ENCODE data around the gene PACSIN1. TPM values are rescaled to one million over a fixed set of nuclear protein-coding genes. Genes with fewer than 3 reads are reported as not detected.
A peak's percentile ranks its signal among the peaks of the same experiment; 100 is the strongest.

The PACSIN1 gene
- total RNA-seq, 1 experiment from 2014 or later, result 7.0 TPM

DNA sequence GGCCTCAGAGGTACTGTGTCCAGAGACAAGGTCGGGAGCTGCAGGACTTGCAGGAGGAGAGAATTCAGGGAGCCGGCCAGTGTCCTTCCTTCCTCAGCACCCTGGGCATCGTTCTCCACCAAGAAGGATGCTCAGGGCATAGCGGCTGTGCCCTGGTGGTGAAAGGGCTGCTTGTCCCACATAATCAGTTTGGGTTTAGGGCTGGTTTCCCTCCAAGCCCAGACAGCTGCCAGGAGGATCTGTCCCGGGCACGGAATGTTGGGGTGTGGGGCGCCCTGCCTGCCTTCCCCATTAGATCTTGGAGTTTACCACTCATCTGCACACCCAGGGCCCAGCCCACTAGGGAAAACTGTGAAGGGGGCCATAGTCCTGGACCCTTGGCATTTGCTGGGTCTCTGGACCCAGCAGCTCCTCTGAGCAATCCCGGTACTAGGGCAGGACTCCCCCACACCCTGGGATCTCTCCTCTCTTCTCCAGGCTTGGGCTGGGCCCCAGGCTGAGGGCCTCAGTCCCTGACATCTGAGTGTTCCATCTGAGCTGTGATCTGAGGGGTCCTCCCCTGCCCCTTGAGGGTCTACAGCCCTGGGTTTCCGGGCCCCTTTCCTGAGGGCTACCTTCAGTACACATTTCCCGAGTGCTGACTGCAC, 108.9 kb downstream of the PACSIN1 start:
- Histone ChIP-seq H3K9me3 (ENCODE audit: control insufficient read depth, low read depth, low read length) (no peaks in the 10 kb centered on the region), H3T11ph (ENCODE audit: low read length) (no peak overlapping the region), H4K91ac (ENCODE audit: insufficient read length, low read depth, low read length) (no peak overlapping the region), H4K20me1 (ENCODE audit: control insufficient read depth, insufficient read depth, insufficient read length) (no peaks in the 10 kb centered on the region), H3K79me1 (ENCODE audit: insufficient read depth, low read depth, low read length, poor library complexity, severe bottlenecking) (no peaks in the 10 kb centered on the region), H2BK20ac (ENCODE audit: low read depth, low read length, poor library complexity, severe bottlenecking) (no peak overlapping the region), H3K56ac (ENCODE audit: insufficient read length, low read depth, low read length) (no peak overlapping the region), H2BK5ac (ENCODE audit: insufficient read length, low read length) (no peak overlapping the region), H3K14ac (ENCODE audit: insufficient read depth, low read length) (0 out of 2 replicates have a peak overlapping the region, but pooled peaks have one; percentile 1), H3K23ac (ENCODE audit: insufficient read length, low read depth, low read length) (no peak overlapping the region), H2BK15ac (ENCODE audit: low read depth, low read length) (no peak overlapping the region), H3K23me2 (ENCODE audit: insufficient read length, low read depth, low read length, poor library complexity, severe bottlenecking) (no peaks in the 10 kb centered on the region), H3K18ac (ENCODE audit: insufficient read length, low read depth, low read length) (no peak overlapping the region), H2AFZ (ENCODE audit: low read length) (no peak overlapping the region), H3K79me2 (ENCODE audit: insufficient read depth, low read length) (no peaks in the 10 kb centered on the region), H2BK12ac (ENCODE audit: insufficient read length, low read depth, low read length) (no peak overlapping the region), H4K5ac (ENCODE audit: insufficient read length, low read depth, low read length) (no peak overlapping the region), H3K9ac (ENCODE audit: extremely low read depth, insufficient read length, low read length) (no peak overlapping the region), H3K4me1 (ENCODE audit: insufficient read depth, low read length) (no peaks in the 10 kb centered on the region; the same call in 1 of the 2 replicates), H3K4me2 (ENCODE audit: insufficient read depth, insufficient read length, low read length) (no peak overlapping the region), H2AK5ac (ENCODE audit: insufficient read length, low read length) (no peak overlapping the region), H3K27me3 (ENCODE audit: insufficient read depth, low read length) (no peaks in the 10 kb centered on the region), H3K27ac (ENCODE audit: insufficient read length, low read depth, low read length) (no peak overlapping the region), H3K4ac (ENCODE audit: low read depth, low read length) (no peak overlapping the region), H2BK120ac (ENCODE audit: low read depth, low read length, poor library complexity, severe bottlenecking) (no peak overlapping the region), H4K8ac (replicated peaks; ENCODE audit: insufficient read length, low read depth, low read length) (no peak overlapping the region)
- WGBS (ENCODE audit: extremely low coverage, insufficient read length, low lambda C conversion rate), result no CpG with 5 or more reads among the region's 10 CpGs
- no peaks in the 10 kb centered on the region; a peak in 1 of 5 replicates for H3K9me3 Mint-ChIP-seq
- no peak overlapping the region for H3K4me3 Mint-ChIP-seq
- peaks cover 21 to 28% of the 10 kb centered on the region in 2 experiments for H3K4me1 Mint-ChIP-seq
- no peaks in the 10 kb centered on the region; the same call in 1 of the 2 replicates for H3K27me3 Mint-ChIP-seq (ENCODE audit: low read depth)
- H3K36me3 Mint-ChIP-seq (ENCODE audit: insufficient read depth in 1 of 3, low read depth in 3 of 3), result peaks cover 0 to 4% (median 0%) of the 10 kb centered on the region in 3 experiments; a peak in 2 of 7 replicates
- no peak for DNase-seq
- TF ChIP-seq, protein P1, sequence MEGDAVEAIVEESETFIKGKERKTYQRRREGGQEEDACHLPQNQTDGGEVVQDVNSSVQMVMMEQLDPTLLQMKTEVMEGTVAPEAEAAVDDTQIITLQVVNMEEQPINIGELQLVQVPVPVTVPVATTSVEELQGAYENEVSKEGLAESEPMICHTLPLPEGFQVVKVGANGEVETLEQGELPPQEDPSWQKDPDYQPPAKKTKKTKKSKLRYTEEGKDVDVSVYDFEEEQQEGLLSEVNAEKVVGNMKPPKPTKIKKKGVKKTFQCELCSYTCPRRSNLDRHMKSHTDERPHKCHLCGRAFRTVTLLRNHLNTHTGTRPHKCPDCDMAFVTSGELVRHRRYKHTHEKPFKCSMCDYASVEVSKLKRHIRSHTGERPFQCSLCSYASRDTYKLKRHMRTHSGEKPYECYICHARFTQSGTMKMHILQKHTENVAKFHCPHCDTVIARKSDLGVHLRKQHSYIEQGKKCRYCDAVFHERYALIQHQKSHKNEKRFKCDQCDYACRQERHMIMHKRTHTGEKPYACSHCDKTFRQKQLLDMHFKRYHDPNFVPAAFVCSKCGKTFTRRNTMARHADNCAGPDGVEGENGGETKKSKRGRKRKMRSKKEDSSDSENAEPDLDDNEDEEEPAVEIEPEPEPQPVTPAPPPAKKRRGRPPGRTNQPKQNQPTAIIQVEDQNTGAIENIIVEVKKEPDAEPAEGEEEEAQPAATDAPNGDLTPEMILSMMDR (conservative IDR thresholded peaks at IDR 0.05), result no peak
- peak overlapping the region; percentile 74 to 93 (median 87); a peak in 6 of 7 replicates for H3K27ac Mint-ChIP-seq
